ENCODE results near the gene LCE3D.

GRCh38 chr1:152626744-152627143, 46.4 kb upstream of the LCE3D start:
- TF ChIP-seq, protein P1, sequence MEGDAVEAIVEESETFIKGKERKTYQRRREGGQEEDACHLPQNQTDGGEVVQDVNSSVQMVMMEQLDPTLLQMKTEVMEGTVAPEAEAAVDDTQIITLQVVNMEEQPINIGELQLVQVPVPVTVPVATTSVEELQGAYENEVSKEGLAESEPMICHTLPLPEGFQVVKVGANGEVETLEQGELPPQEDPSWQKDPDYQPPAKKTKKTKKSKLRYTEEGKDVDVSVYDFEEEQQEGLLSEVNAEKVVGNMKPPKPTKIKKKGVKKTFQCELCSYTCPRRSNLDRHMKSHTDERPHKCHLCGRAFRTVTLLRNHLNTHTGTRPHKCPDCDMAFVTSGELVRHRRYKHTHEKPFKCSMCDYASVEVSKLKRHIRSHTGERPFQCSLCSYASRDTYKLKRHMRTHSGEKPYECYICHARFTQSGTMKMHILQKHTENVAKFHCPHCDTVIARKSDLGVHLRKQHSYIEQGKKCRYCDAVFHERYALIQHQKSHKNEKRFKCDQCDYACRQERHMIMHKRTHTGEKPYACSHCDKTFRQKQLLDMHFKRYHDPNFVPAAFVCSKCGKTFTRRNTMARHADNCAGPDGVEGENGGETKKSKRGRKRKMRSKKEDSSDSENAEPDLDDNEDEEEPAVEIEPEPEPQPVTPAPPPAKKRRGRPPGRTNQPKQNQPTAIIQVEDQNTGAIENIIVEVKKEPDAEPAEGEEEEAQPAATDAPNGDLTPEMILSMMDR (IDR thresholded peaks at IDR 0.05): no peak
- no peak for TF ChIP-seq POLR2A (IDR thresholded peaks at IDR 0.05)
